CD14-positive monocyte (primary cell): ENCODE measurements around the gene NPPA. TPM values are rescaled to one million over a fixed set of nuclear protein-coding genes. Genes with fewer than 3 reads are reported as not detected.

Source experiments
- DNase-seq, 3 donors: peaks; one replicate each; pipeline ENCODE4 v3.0.0-alpha.2; 2011 to 2022
- H2AFZ ChIP-seq: 2 replicates; pipeline ENCODE4 v1.6.0; 2012; ENCODE audit warnings: mild to moderate bottlenecking, low read depth, low read length, inconsistent platforms; ENCODE audit not compliant: insufficient read depth, poor library complexity, severe bottlenecking
- H3K27ac ChIP-seq, 2 donors: 1 replicate in 1 of 2; 2 replicates in 1 of 2; pipeline ENCODE4 v1.5.1; 2012 to 2013; ENCODE audit warnings: low read length in 2 of 2, control low read depth in 1 of 2, inconsistent platforms in 1 of 2, low read depth in 1 of 2, mild to moderate bottlenecking in 1 of 2
- H3K27me3 ChIP-seq, 2 donors: one replicate each; pipeline versions ENCODE4 v1.6.0 to v1.6.1; 2011 to 2013; ENCODE audit warnings: low read length in 2 of 2; ENCODE audit not compliant: control insufficient read depth in 2 of 2, insufficient read depth in 2 of 2
- H3K36me3 ChIP-seq, 2 donors: replicated peaks in 1 of 2; 1 replicate in 1 of 2; 2 replicates in 1 of 2; pipeline versions ENCODE4 v1.5.1 to v1.6.1; 2012 to 2013; ENCODE audit warnings: low read length in 2 of 2, control low read depth in 1 of 2, inconsistent platforms in 1 of 2, mild to moderate bottlenecking in 1 of 2; ENCODE audit not compliant: insufficient read depth in 2 of 2, control insufficient read depth in 1 of 2
- H3K4me1 ChIP-seq, 2 donors: 1 replicate in 1 of 2; 2 replicates in 1 of 2; pipeline versions ENCODE4 v1.5.1 to v1.6.1; 2012 to 2013; ENCODE audit warnings: low read length in 2 of 2, control low read depth in 1 of 2, inconsistent platforms in 1 of 2, mild to moderate bottlenecking in 1 of 2, moderate library complexity in 1 of 2; ENCODE audit not compliant: insufficient read depth in 2 of 2, control insufficient read depth in 1 of 2
- H3K4me2 ChIP-seq: replicated peaks from 2 replicates; pipeline ENCODE3; 2012; ENCODE audit warnings: low read length, moderate library complexity, mild to moderate bottlenecking; ENCODE audit not compliant: poor library complexity, severe bottlenecking; ENCODE audit errors: extremely low read depth
- H3K4me3 ChIP-seq, 3 experiments: fragments of 200-600 bp in 1 of 3; sonication (generic) in 1 of 3; replicated peaks in 1 of 3; 1 replicate in 2 of 3; 2 replicates in 1 of 3; pipeline ENCODE4 v1.5.1; 2011 to 2013; ENCODE audit warnings: low read length in 3 of 3, mild to moderate bottlenecking in 3 of 3, control low read depth in 2 of 3, low read depth in 2 of 3, inconsistent platforms in 1 of 3, moderate library complexity in 1 of 3
- H3K79me2 ChIP-seq: 2 replicates; pipeline ENCODE4 v1.6.0; 2012; ENCODE audit warnings: mild to moderate bottlenecking, control low read depth, inconsistent platforms, low read length, moderate library complexity; ENCODE audit not compliant: insufficient read depth
- H3K9ac ChIP-seq: 2 replicates; pipeline ENCODE4 v1.6.0; 2017; ENCODE audit warnings: low read length, mild to moderate bottlenecking; ENCODE audit not compliant: insufficient read depth, poor library complexity, severe bottlenecking
- H3K9me3 ChIP-seq, 2 donors: replicated peaks in 1 of 2; 1 replicate in 1 of 2; 2 replicates in 1 of 2; pipeline versions ENCODE4 v1.5.1 to v1.6.1; 2012 to 2013; ENCODE audit warnings: low read length in 2 of 2, control low read depth in 1 of 2; ENCODE audit not compliant: control insufficient read depth in 1 of 2, insufficient read depth in 1 of 2
- H4K20me1 ChIP-seq: 2 replicates; pipeline ENCODE4 v1.6.0; 2012; ENCODE audit warnings: mild to moderate bottlenecking, low read length, control low read depth, moderate library complexity; ENCODE audit not compliant: insufficient read depth
- H3K27ac Mint-ChIP-seq, 7 donors: one replicate each; pipeline ENCODE4 v1.8.0; 2020; ENCODE audit warnings: mild to moderate bottlenecking in 7 of 7, mixed read lengths in 7 of 7, moderate library complexity in 6 of 7, inconsistent platforms in 2 of 7
- H3K27me3 Mint-ChIP-seq, 3 donors: one replicate each; pipeline ENCODE4 v1.8.0; 2021 to 2022; ENCODE audit warnings: low read depth in 3 of 3, mild to moderate bottlenecking in 3 of 3, mixed read lengths in 3 of 3, moderate library complexity in 3 of 3, inconsistent platforms in 1 of 3
- H3K36me3 Mint-ChIP-seq, 2 donors: one replicate each; pipeline ENCODE4 v1.8.0; 2020; ENCODE audit warnings: mixed read lengths in 2 of 2, inconsistent platforms in 1 of 2, mild to moderate bottlenecking in 1 of 2
- H3K4me1 Mint-ChIP-seq: one replicate; pipeline ENCODE4 v1.8.0; 2020; ENCODE audit warnings: mild to moderate bottlenecking, mixed read lengths
- H3K4me3 Mint-ChIP-seq, 2 donors: one replicate each; pipeline ENCODE4 v1.8.0; 2020; ENCODE audit warnings: mild to moderate bottlenecking in 2 of 2, mixed read lengths in 2 of 2, moderate library complexity in 1 of 2
- H3K9me3 Mint-ChIP-seq, 7 donors: one replicate each; pipeline ENCODE4 v1.8.0; 2020 to 2022; ENCODE audit warnings: mixed read lengths in 7 of 7, mild to moderate bottlenecking in 6 of 7, moderate library complexity in 6 of 7, inconsistent platforms in 2 of 7
- WGBS: methylation state at CpG from one replicate; pipeline ENCODE4 v1.1.5; 2013; ENCODE audit warnings: missing lambda C conversion rate; ENCODE audit not compliant: insufficient coverage; 5-methylcytosine and 5-hydroxymethylcytosine counted together
- intact Hi-C, 2 donors: fragments of 100-400 bp; cut with micrococcal nuclease; formaldehyde crosslinking; loops; one replicate each; pipeline versions ENCODE4 v1.15.0 to v1.15.1; 2023
- polyA plus RNA-seq, 3 donors: library from polyadenylated mRNA; depleted of rRNA in 1 of 3; unstranded in 2 of 3; stranded (reverse) in 1 of 3; fragments of 300-500 nt in 2 of 3; fragments of >200 nt in 1 of 3; fragmentation: Illumina TruSeq in 2 of 3; gene quantifications; 1 replicate in 2 of 3; 2 replicates in 1 of 3; pipeline ENCODE4 v1.2.3, GENCODE V29; 2012 to 2021
- TF ChIP-seq, protein P1 (sequence below): fragments of 200-600 bp; IDR thresholded peaks from one replicate; pipeline ENCODE4 v1.8.0; 2022; ENCODE audit warnings: antibody characterized with exemption, mild to moderate bottlenecking

The NPPA gene
- polyA plus RNA-seq, 3 donors: not detected

DNA sequence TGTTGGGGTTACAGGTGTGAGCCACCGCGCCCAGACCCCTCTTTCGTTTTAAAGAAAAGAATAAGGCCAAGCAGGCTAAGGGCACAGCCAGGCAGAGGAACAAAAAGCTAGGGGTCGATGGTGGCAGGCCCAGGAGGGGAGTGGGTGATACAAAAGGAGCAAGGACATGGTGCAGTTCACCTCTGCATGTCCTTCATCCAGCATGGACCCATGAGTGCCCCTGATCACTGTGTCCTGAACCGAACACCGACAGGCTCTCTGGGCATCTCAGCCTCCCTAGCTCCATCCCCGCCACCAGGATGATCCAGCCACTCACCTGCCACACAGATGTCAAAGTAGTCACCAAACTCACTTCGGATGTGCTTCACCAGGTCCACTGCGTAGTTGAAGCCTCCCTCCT lies 47.7 kb downstream of the NPPA start:
- Histone ChIP-seq H3K4me2 (no peak overlapping the region), H3K9me3 (no peaks in the 10 kb centered on the region), H3K36me3 (peaks cover 54 to 70% of the 10 kb centered on the region in 2 donors), H4K20me1 (peaks cover 37% of the 10 kb centered on the region), H3K27ac (peak overlapping the region in 1 of 2 donors; percentile 59), H3K9ac (no peak overlapping the region), H3K4me3 (no peak overlapping the region), H2AFZ (no peak overlapping the region), H3K79me2 (peaks cover 45% of the 10 kb centered on the region), H3K4me1 (peaks cover 33 to 39% of the 10 kb centered on the region in 2 donors), H3K27me3 (no peaks in the 10 kb centered on the region)
- intact Hi-C loops: loop anchor here (5.0 to 10.0 kb wide), 3 partner anchors 63 to 185 kb away; partner anchors contain the start of genes AGTRAP (in 2 of the 2) and MFN2 (in 1 of the 2)
- no peak overlapping the region for H3K4me3 Mint-ChIP-seq
- WGBS: 100% methylated on average over 8 of the region's 9 CpGs
- TF ChIP-seq, protein P1, sequence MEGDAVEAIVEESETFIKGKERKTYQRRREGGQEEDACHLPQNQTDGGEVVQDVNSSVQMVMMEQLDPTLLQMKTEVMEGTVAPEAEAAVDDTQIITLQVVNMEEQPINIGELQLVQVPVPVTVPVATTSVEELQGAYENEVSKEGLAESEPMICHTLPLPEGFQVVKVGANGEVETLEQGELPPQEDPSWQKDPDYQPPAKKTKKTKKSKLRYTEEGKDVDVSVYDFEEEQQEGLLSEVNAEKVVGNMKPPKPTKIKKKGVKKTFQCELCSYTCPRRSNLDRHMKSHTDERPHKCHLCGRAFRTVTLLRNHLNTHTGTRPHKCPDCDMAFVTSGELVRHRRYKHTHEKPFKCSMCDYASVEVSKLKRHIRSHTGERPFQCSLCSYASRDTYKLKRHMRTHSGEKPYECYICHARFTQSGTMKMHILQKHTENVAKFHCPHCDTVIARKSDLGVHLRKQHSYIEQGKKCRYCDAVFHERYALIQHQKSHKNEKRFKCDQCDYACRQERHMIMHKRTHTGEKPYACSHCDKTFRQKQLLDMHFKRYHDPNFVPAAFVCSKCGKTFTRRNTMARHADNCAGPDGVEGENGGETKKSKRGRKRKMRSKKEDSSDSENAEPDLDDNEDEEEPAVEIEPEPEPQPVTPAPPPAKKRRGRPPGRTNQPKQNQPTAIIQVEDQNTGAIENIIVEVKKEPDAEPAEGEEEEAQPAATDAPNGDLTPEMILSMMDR: no peak
- peaks cover 0 to 2% (median 0%) of the 10 kb centered on the region in 3 donors for H3K27me3 Mint-ChIP-seq
- DNase-seq: no peak
- H3K36me3 Mint-ChIP-seq: peaks cover 65 to 78% of the 10 kb centered on the region in 2 donors
- H3K27ac Mint-ChIP-seq: peak overlapping the region in 2 of 7 donors; percentile 43
- H3K4me1 Mint-ChIP-seq: peaks cover 41% of the 10 kb centered on the region
- no peaks in the 10 kb centered on the region for H3K9me3 Mint-ChIP-seq

DNA sequence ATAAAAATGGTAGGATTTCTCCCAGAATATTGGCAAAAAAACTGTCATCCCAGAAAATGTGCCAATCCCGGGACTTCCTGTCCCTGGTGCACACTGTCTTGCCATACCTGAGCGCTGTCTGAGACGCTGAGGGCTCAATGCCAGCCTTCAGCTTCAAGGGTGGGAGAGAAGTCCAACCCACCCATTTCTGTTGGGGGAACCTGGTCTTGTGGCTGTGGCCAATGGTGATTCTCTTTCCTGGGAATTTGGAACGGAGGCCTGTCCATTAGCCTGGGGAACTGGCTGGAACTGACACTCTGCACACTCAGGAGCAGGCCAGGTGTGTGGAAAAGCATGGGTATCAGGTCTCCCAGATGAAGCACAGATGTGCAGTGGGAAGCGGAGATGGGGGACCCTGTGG lies 48.5 kb downstream of the NPPA start:
- TF ChIP-seq, protein P1: no peak
- no peaks in the 10 kb centered on the region for H3K9me3 Mint-ChIP-seq
- peaks cover 33% of the 10 kb centered on the region for H3K4me1 Mint-ChIP-seq
- DNase-seq: no peak
- Histone ChIP-seq H3K4me3 (no peak overlapping the region), H2AFZ (no peak overlapping the region), H3K4me2 (no peak overlapping the region), H3K27ac (no peak overlapping the region), H3K4me1 (peaks cover 25 to 31% of the 10 kb centered on the region in 2 donors), H3K9me3 (no peaks in the 10 kb centered on the region), H3K79me2 (peaks cover 38% of the 10 kb centered on the region), H3K9ac (no peak overlapping the region), H4K20me1 (peaks cover 37% of the 10 kb centered on the region), H3K36me3 (peaks cover 62 to 78% of the 10 kb centered on the region in 2 donors), H3K27me3 (no peaks in the 10 kb centered on the region)
- WGBS: 100% methylated on average over 3 of the region's 5 CpGs
- H3K27me3 Mint-ChIP-seq: peaks cover 0 to 2% (median 0%) of the 10 kb centered on the region in 3 donors
- peaks cover 70 to 86% of the 10 kb centered on the region in 2 donors for H3K36me3 Mint-ChIP-seq
- peak overlapping the region in 1 of 7 donors; percentile 80 for H3K27ac Mint-ChIP-seq
- intact Hi-C loops: loop anchor here in 1 of 2 donors (10.0 kb wide), 1 partner anchor 64 kb away; the partner anchor contains the start of gene AGTRAP
- peak overlapping the region in 1 of 2 donors; percentile 12 for H3K4me3 Mint-ChIP-seq
